ENCODE data around the gene ECHS1.

- TF ChIP-seq, protein P1, sequence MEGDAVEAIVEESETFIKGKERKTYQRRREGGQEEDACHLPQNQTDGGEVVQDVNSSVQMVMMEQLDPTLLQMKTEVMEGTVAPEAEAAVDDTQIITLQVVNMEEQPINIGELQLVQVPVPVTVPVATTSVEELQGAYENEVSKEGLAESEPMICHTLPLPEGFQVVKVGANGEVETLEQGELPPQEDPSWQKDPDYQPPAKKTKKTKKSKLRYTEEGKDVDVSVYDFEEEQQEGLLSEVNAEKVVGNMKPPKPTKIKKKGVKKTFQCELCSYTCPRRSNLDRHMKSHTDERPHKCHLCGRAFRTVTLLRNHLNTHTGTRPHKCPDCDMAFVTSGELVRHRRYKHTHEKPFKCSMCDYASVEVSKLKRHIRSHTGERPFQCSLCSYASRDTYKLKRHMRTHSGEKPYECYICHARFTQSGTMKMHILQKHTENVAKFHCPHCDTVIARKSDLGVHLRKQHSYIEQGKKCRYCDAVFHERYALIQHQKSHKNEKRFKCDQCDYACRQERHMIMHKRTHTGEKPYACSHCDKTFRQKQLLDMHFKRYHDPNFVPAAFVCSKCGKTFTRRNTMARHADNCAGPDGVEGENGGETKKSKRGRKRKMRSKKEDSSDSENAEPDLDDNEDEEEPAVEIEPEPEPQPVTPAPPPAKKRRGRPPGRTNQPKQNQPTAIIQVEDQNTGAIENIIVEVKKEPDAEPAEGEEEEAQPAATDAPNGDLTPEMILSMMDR (IDR thresholded peaks at IDR 0.05) = no peak
- TF ChIP-seq EZH2 (IDR thresholded peaks at IDR 0.05; ENCODE audit: borderline replicate concordance, insufficient read depth, low read depth, low read length, poor library complexity, severe bottlenecking) = no peak
These were observed 21.5 kb downstream of the ECHS1 start for GRCh38 chr10:133351408-133352318.

Measured in B cell (primary cell).